HG03575 (cell line): ENCODE data around the gene PLAAT4.
"Not testable (repeated sequence)": the region's sequence is repeated elsewhere in the genome, so short reads cannot be mapped to it uniquely, and the experiment has no call there.

Experiments
- ATAC-seq: cut with Tn5 transposase; IDR thresholded peaks from one replicate; pipeline ENCODE4 v1.9.1; 2021; ENCODE audit not compliant: unreplicated experiment, insufficient number of reproducible peaks, low FRiP score; ENCODE audit errors: extremely low read depth

Gene PLAAT4

DNA sequence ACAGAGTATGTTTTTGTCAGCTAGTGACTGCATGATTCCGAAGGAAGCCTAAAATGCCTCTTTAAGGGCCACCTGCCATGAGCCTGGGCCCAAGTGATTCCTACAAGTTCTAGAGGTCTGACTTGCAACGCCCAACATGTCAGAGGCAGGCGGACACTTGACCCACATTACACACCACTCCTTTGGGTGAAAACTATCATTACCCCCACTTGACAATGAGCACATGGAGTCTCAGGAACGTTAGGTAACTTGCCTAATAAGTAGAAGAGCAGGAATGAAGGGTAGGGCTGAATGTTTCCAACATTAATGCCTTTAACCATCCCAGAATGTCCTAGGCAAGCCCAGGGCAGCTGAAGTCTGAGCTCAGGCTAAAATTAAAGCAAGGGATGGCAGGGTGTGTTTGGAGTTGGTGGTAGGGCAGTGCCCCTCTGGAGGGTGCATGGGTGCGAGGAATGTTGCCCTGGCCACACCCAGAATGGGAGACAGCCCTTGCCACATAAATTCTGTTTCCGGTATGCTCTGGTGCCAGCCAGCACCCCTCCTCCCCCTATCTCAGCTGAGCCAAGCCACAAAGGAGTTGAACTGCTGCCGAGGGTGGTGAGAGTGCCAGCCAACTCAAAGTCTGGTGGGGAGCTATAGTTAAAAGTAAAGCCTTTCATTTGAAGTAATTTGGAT, 24.0 kb downstream of the PLAAT4 start:
- no peak for ATAC-seq

DNA sequence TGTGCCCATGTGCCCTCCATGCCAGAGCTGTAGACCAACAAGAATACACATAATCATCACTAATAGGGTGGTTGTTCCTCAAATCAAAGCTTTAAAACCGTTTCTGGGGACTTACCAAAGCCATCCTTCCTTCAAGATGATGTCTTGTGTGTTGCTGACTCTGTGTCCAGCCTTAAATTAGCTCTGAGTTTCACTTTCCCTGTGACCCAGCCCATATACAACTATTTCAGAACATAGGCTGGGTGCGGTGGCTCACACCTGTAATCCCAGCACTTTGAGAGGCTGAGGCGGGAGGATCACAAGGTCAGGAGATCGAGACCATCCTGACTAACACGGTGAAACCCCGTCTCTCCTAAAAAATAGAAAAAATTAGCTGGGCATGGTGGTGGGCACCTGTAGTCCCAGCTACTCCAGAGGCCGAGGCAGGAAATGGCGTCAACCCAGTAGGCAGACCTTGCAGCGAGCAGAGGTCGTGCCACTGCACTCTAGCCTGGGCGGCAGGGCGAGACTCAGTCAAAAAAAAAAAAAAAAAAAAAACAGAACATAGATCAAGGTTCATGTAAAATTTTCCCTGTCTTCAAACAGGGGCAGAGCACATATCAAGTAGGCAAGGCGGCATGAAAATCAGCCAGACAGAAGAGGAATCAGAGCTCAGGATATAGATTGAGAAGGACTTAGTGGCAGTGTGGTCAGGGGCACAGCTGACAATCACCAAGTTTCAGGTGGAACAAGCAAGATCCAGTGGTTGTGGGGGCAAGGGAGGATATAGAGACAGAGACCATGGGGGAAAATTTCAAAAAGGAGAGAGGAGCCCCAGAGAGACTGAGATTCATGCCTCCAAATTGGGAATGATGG, 26.8 kb downstream of the PLAAT4 start, which contains the start of gene PLAAT2:
TSS of gene PLAAT2 (minus strand) at position 179 of the 855 bp plus-strand sequence. CDS start at position 124, 55 bp downstream.
- no peak for ATAC-seq

DNA sequence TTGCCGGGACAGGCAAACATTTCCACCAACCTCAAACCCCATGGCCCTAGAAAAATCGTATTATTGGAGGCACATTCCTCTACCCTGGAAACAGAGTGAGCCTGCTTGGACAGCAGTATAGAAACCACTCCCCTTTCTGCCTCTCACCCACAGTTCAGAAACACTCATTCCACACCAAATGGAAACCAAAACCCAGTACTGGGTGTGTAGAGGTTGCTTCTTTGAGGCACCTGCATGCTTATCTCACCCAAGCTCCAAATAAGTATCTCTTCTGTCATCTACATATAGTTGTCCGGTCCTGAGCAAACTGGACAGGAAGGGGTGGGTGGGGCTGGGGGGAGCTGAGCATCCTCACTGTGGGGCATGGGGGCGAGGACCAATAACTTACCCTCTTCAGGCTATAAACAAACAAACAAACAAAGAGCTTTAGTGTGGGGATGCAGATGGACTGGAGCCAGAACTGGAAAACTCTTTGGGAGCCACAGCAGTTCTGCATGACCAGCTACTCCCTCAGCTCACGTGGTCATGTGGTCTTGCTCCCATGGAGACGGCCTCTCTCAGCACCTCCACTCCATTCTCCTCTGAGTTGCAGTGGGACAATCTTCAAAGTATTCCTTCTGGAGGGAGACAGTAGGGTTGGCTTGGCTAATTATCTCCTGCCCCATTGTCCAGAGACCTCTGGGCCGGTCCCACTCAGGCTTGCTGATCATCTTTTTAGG, 27.6 kb downstream of the PLAAT4 start:
- peak; percentile 34 for ATAC-seq

DNA sequence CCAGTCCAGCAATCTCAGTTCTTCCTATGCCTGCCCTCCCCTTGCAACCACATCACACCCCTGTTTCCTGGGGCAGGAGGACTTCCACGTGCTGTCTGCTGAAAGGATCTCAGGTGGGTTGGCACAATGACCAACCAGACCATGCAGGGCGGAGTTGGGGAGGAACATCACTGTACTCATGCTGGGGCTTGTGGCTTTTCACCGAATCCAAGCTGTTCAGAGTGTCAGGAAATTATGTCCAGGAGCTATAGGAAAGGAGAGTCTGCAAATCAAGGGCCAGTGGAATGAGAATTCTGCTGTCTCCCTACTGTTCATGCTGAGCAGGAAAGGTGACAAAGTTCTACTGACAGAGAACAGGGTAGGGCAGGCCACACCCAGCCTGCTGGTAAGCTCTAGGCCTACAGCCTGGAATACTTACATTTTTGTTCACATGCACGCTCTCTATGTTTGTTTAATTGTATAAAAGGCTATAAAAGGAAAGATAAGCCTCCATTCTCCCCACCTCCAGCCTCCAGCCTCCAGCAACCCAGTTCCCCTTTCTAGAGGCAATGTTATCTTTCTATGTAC, 28.3 kb downstream of the PLAAT4 start:
- ATAC-seq: no peak

DNA sequence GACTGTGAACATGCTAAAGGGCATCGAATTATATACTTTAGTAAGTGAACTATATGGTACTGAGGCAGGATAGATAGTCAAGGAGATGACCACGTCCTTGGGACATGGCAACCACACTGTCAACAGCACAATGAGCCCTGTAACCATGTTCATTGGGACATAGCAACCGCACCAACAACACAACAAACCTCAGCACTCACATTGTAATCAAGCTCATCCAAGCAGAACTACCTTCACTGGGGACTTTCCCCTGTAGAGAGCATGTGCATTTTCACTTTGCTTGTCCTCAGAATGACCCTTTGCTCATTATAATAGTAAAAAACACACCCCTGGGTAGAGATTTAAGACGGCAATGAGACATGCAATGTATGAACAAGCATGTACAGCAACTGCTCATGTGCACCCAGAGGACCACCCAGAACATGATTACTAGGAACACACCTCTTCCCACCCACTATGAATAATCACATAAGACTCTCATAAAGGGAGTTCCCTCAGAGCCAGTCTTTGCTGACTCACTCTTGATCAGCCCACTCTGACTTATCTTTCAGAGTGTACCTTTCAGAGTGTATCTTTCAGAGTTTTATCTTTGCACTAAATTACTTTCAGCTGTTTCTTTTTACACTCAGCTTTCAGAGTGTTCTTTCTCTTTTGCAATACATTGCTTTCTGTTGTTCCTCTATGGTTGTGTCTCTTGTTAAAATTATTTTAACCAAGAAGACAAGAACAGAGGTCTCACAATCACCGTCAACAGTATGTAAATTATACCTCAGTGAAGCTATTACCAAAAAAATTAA, 30.6 kb downstream of the PLAAT4 start:
- peak; percentile 59 for ATAC-seq

GRCh38 chr11:63569570-63569969, 33.0 kb downstream of the PLAAT4 start:
- no peak for ATAC-seq

DNA sequence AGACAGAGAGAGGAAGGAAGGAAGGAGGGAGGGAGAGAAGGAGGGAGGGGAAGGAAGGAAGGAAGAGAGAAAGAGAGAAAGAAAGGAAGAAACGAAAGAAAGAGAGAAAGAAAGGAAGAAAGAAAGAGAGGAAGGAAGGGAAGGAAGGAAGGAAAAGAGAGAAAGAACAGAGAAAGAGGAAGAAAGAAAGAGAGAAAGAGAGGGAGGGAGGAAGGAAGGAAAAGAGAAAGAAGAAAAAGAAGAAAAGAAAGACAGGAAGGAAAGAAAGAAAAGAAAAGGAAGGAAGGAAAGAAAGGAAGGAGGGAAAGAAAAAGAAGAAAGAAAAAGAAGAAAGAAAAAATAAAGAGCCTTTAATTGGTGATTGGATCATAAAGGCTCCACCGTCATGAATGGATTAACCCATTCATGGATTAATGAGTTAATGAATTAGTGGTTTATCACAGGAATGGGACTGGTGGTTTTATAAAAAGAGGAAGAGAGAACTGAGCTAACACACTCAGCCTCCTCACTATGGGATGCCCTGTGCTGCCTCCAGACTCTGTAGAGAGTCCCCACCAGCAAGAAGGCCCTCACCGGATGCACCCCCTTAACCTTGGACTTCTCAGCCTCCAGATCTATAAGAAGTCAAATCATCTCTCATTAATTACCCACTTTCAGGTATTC, 35.5 kb downstream of the PLAAT4 start:
- no peak for ATAC-seq

DNA sequence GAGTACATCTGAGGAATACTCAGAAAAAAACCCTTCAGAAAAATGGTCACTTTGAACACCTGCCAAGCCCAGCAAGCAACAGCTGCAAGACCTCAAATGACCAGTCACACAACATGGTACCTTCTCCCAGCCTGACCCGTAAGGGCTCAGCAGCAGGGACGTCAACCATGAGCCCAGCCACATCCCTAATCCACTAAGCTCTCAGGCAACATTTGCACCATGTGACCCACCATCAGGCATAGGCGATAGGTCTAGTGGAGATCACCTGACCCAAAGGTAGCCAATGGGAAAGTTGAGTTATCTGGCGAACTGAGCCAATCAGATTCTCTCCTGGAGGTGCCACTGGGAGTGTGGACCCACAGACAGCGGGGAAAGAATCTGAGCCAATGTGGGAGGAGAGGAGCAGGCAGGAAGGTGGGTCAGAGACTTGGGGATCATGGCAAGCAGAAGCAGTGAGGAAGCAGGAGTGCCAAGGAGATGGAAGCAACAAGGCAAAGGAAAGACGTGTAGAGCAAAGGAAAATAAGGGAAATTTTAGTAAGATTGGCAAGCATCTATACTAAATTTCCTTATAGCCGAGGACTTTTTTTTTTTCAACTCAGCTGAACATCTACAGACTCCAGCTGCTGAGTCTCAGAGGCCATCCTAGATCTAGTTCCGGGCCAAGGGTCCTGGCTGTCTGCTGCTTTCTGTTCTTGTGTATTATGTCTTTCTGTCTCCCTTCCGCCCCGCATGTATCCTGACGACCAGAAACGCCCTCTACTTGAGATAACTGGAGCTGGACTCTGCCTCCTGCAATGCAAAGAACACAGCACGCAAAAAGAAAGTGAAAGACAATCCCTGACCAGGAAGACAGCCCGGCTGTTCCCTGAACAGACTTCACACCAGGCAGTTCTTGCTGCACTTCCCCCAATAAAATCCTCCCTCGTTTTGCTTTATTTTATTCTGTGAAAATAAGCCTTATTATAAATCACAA, 37.6 kb downstream of the PLAAT4 start:
- ATAC-seq: no peak

DNA sequence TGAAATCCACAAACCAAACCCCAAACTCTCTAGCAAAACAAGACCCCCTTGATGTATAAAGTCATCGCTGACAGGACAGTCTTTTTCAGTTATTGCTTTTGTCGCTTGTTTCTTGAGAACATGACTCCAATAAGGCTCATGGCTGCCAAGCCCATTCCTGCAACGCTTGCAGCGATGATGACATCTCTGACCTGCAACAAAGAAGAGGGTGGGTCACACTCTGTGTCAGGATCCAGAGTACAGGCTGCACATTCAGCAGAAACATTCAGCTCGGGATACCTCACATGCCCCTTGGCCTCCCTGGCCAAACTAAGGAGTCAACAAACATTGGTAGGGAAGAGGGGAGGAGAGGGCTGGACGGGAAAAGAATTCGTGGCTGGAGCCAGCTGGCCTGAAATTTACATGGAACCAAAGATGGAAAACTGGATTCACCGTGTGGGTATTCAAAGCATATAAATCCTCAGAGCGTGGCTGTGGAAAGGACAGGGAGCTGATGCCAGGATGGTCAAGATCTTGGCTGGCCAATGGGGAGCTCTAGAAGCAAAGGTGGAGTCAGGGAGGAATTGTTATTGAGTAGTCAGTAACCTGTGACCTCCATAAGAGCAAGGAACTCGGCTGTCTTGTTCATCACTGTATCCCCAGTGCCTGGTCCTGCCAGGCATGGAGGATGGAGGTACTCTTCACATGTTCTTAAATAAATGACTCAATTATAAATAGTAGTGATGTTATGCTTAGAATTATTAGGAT, 38.4 kb downstream of the PLAAT4 start:
- ATAC-seq: no peak

GRCh38 chr11:63578882-63579281, 42.3 kb downstream of the PLAAT4 start:
- ATAC-seq: not testable (repeated sequence)

GRCh38 chr11:63581224-63581623, 44.6 kb downstream of the PLAAT4 start:
- not testable (repeated sequence) for ATAC-seq

DNA sequence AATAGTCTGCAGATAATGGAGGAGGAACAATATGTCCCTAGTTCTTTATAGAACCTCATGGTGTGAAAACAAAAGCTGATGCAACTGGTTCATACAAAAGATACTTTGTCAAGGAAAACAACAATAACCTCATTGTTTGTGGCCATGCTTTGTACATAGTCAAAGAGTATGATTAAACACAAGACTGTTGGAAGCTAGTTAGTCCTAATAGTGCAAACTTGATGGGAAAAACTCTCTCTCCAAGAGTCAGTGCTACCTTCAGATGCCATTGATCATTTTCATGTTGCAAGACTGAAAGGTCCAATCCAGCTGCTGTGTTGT, 46.7 kb downstream of the PLAAT4 start:
- ATAC-seq: no peak

GRCh38 chr11:63586451-63587166, 50.0 kb downstream of the PLAAT4 start:
- ATAC-seq: no peak

DNA sequence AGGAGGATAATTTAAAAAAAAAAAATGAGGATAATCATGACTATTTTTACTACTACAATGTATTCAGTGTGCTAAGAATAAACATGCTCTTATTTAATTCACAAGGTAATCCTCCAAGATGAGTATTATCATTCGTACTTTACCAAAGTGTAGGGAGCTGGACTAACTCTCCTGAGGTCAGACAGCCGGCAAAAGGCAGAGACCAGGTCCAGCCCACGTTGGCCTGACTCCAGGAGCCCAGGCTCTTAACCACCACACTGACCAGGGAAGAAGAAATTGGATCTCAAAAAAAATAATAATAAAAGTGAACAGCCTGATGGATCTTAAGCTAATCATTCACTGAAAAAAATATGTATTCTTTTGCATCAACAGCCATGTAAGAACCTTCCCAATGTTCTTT, 52.4 kb downstream of the PLAAT4 start:
- ATAC-seq: no peak

GRCh38 chr11:63590024-63590788, 53.6 kb downstream of the PLAAT4 start:
- no peak for ATAC-seq
